Kidney (tissue), 14 donors: ENCODE data around the gene TBCE. TPM values are rescaled to one million over a fixed set of nuclear protein-coding genes. Genes with fewer than 3 reads are reported as not detected.

Experiments used
- DNase-seq, 5 donors: peaks; one replicate each; pipeline ENCODE4 v3.0.0-alpha.2; 2013 to 2020
- FAIRE-seq: peaks from 2 replicates; lab custom pipeline; 2012; peaks lifted over from hg19 to GRCh38; lab: Jason Lieb, UNC
- H3K27ac ChIP-seq, 2 donors: one replicate each; pipeline ENCODE4 v1.7.0; 2013; ENCODE audit warnings: low read depth in 2 of 2, low read length in 2 of 2, inconsistent platforms in 1 of 2
- H3K27me3 ChIP-seq: one replicate; pipeline ENCODE4 v1.7.1; 2013; ENCODE audit warnings: low read length, inconsistent platforms; ENCODE audit not compliant: control insufficient read depth, insufficient read depth
- H3K36me3 ChIP-seq, 3 donors: one replicate each; pipeline versions ENCODE4 v1.7.0 to v1.7.1; 2013; ENCODE audit warnings: low read length in 3 of 3, control low read depth in 1 of 3, inconsistent platforms in 1 of 3; ENCODE audit not compliant: insufficient read depth in 3 of 3, control insufficient read depth in 2 of 3
- H3K4me1 ChIP-seq, 3 donors: one replicate each; pipeline versions ENCODE4 v1.7.0 to v1.7.1; 2013; ENCODE audit warnings: low read length in 3 of 3, inconsistent platforms in 1 of 3, low read depth in 1 of 3; ENCODE audit not compliant: control insufficient read depth in 2 of 3, insufficient read depth in 2 of 3
- H3K4me3 ChIP-seq, 3 donors: one replicate each; pipeline versions ENCODE4 v1.7.0 to v1.8.1; 2013; ENCODE audit warnings: low read length in 3 of 3, control low read depth in 1 of 3, inconsistent platforms in 1 of 3
- H3K9ac ChIP-seq, 3 donors: one replicate each; pipeline versions ENCODE4 v1.7.0 to v1.7.1; 2013; ENCODE audit warnings: low read length in 3 of 3, control low read depth in 1 of 3, inconsistent platforms in 1 of 3
- H3K9me3 ChIP-seq, 3 donors: one replicate each; pipeline versions ENCODE4 v1.7.0 to v1.7.1; 2013; ENCODE audit warnings: low read length in 3 of 3, control low read depth in 1 of 3, inconsistent platforms in 1 of 3; ENCODE audit not compliant: control insufficient read depth in 2 of 3, insufficient read depth in 1 of 3
- intact Hi-C: fragments of 100-400 bp; cut with DNase I; formaldehyde crosslinking; loops from one replicate; pipeline ENCODE4 v1.11.1; 2022
- polyA plus RNA-seq: library from polyadenylated mRNA; stranded (reverse); fragments of 350-450 nt; fragmentation: Illumina TruSeq; extraction: RNeasy Lipid Tissue Mini Kit (QIAGEN cat#74804); gene quantifications from one replicate; pipeline ENCODE4 v1.2.3, GENCODE V29; 2014; ENCODE audit warnings: low read depth, low replicate concordance; ENCODE audit not compliant: insufficient read depth
- total RNA-seq: library from RNA; stranded (reverse); fragmentation: NEBNext Ultra II Directional; extraction: Animal tissue kit (Norgen Biotek cat#: 25700); gene quantifications from one replicate; pipeline ENCODE4 v1.2.1, GENCODE V29; 2021
- TF ChIP-seq, protein P1 (sequence below): IDR thresholded peaks from 3 replicates; pipeline ENCODE4 v1.5.1; 2012; ENCODE audit warnings: mild to moderate bottlenecking, moderate library complexity, borderline replicate concordance; ENCODE audit not compliant: insufficient read depth; ENCODE audit errors: extremely low read depth
- donor health status: control.
- donor health status: control.
- donor health status: control.
- donor health status: control.
- donor health status: control.
- donor health status: DM: yes; HTN: yes; CAD: no.
- donor health status: Normal renal cell carcinoma (clear cell type).

TBCE gene
- total and polyA plus RNA-seq, 2 donors from 2014 or later, result 15.1 to 22.6 TPM

DNA sequence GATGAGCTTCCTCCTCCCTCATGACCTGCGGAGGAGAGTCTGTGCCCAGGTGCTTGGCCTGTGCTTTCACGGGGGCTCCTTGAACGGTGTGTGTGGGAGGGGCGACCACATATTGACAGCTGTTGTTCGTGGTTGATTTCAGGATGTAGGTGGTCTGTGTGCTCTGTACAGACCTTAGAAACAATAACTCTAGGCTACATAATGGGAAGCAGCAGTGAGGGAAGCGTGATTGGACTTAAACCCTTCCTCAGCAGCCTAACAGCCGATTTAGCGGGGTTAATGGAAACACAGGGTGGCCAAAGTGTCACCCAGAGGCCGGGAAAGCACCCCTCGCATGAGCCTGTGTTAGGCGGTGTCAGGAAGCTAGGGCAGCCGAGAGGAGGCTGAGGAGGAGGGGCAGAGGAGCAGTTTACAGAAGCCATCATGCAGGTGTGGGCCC, 56.0 kb downstream of the TBCE start:
- TF ChIP-seq, protein P1, sequence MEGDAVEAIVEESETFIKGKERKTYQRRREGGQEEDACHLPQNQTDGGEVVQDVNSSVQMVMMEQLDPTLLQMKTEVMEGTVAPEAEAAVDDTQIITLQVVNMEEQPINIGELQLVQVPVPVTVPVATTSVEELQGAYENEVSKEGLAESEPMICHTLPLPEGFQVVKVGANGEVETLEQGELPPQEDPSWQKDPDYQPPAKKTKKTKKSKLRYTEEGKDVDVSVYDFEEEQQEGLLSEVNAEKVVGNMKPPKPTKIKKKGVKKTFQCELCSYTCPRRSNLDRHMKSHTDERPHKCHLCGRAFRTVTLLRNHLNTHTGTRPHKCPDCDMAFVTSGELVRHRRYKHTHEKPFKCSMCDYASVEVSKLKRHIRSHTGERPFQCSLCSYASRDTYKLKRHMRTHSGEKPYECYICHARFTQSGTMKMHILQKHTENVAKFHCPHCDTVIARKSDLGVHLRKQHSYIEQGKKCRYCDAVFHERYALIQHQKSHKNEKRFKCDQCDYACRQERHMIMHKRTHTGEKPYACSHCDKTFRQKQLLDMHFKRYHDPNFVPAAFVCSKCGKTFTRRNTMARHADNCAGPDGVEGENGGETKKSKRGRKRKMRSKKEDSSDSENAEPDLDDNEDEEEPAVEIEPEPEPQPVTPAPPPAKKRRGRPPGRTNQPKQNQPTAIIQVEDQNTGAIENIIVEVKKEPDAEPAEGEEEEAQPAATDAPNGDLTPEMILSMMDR, result no peak
- no peak for FAIRE-seq
- no peaks in the 10 kb centered on the region for H3K9me3 ChIP-seq
- H3K36me3 ChIP-seq, result peaks cover 0 to 3% (median 0%) of the 10 kb centered on the region in 3 donors
- H3K4me3 ChIP-seq, result no peak overlapping the region
- intact Hi-C loops, result no loop called here
- DNase-seq, result no peak
- H3K4me1 ChIP-seq, result peaks cover 0 to 3% (median 0%) of the 10 kb centered on the region in 3 donors
- no peaks in the 10 kb centered on the region for H3K27me3 ChIP-seq
- H3K27ac ChIP-seq, result no peak overlapping the region
- H3K9ac ChIP-seq, result no peak overlapping the region

DNA sequence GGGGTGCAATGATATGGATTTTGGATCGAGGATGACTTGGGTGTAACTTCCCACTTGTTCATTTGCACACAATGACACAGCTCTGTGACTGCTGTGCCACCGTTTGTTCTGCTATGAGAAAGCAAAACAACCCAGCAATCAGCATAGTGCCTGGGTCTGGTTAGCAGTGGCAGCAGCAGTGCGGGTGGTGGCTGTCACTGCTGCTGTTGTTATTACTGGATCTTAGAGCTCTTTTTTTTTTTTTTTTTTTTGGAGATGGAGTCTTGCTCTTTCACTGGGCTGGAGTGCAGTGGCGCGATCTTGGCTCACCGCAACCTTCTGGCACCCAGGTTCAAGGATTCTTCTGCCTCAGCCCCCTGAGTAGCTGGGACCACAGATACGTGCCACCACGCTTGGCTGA, 56.9 kb downstream of the TBCE start:
- FAIRE-seq, result no peak
- Histone ChIP-seq H3K9me3 (no peaks in the 10 kb centered on the region), H3K27ac (no peak overlapping the region), H3K36me3 (no peaks in the 10 kb centered on the region), H3K4me3 (no peak overlapping the region), H3K27me3 (no peaks in the 10 kb centered on the region), H3K4me1 (peaks cover 0 to 3% (median 0%) of the 10 kb centered on the region in 3 donors), H3K9ac (no peak overlapping the region)
- TF ChIP-seq, protein P1, result no peak
- DNase-seq, result no peak
- intact Hi-C loops, result no loop called here

DNA sequence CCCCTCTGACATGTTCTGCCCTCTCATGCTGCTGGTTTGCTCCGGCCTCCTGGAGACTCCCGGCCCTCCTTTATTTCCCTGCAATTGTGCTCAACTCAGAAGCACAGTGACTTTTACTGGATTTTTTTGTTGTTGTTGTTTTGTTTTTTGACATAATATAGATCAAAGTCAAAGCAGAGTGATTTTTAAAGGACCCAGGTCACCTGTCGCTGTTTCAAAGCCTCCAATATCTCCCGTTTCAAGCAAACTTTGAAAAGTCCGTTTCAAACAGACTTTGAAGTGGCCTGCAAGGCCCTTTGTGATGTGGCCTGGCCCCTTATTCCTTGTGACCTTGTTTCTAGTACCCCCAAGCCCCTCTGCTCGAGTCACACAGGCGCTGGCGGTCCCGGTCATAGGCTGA, 58.1 kb downstream of the TBCE start:
- Histone ChIP-seq H3K36me3 (no peaks in the 10 kb centered on the region), H3K4me1 (peaks cover 0 to 3% (median 0%) of the 10 kb centered on the region in 3 donors), H3K4me3 (no peak overlapping the region), H3K27ac (no peak overlapping the region), H3K27me3 (no peaks in the 10 kb centered on the region), H3K9ac (no peak overlapping the region), H3K9me3 (no peaks in the 10 kb centered on the region)
- TF ChIP-seq, protein P1, result no peak
- intact Hi-C loops, result no loop called here
- no peak for DNase-seq
- FAIRE-seq, result no peak

DNA sequence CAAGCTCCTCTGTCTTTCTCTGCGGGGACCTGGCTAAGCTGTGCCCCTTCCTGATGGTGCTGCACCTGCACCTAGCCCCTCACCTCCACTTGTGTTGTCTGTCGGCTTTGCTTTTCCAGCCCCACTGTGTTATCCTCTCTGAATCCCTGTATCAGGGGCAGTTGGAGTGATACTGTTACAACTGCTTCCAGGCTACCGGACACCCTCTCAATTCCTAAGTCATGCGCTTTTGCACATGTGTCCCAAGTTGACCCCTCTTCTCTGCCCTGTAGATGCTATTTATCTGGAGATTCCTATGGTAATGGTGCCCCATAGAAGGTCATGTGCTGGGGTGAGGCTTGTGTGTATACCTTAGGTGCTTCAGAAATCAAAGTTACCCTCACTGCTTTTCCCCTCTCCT, 58.9 kb downstream of the TBCE start:
- no peaks in the 10 kb centered on the region for H3K36me3 ChIP-seq
- intact Hi-C loops, result no loop called here
- FAIRE-seq (no peak), DNase-seq (no peak)
- H3K27ac ChIP-seq, result no peak overlapping the region
- H3K4me1 ChIP-seq, result peaks cover 0 to 3% (median 0%) of the 10 kb centered on the region in 3 donors
- H3K9me3 ChIP-seq, result no peaks in the 10 kb centered on the region
- H3K9ac ChIP-seq, result no peak overlapping the region
- H3K4me3 ChIP-seq, result no peak overlapping the region
- no peaks in the 10 kb centered on the region for H3K27me3 ChIP-seq
- TF ChIP-seq, protein P1, result no peak
